Activated T-cell treated with anti-CD3 and anti-CD28 coated beads for 24 hours (primary cell): ENCODE measurements around the gene SKAP2.

ENCODE experiments used
- DNase-seq: peaks from one replicate; pipeline ENCODE4 v3.0.0-alpha.2; 2020; ENCODE audit warnings: low read depth

SKAP2 gene

GRCh38 chr7:26777385-26777784 is 87.0 kb downstream of the SKAP2 start:
- DNase-seq = no peak

DNA sequence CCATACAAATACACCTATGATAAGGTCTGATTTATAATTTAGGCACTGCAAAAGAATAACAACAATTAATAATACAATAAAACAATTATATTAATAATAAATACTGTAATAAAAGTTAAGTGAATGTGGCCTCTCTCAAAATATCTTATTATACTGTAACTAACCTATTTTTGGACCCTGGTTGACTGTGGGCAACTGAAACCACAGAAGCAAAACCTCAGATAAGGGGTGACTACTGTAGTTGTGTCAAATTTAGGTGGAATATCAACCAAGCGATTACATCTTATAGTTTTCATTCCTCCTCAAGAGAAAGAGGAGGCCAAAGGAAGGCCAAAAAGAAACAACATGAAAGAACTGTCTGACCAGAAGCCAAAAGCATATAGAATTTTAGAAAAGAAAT is 103.9 kb downstream of the SKAP2 start:
- no peak for DNase-seq

GRCh38 chr7:26759108-26759507 is 105.3 kb downstream of the SKAP2 start:
- DNase-seq = no peak

- DNase-seq = no peak
Measured at GRCh38 chr7:26743205-26743604, 121.2 kb downstream of the SKAP2 start.

DNA sequence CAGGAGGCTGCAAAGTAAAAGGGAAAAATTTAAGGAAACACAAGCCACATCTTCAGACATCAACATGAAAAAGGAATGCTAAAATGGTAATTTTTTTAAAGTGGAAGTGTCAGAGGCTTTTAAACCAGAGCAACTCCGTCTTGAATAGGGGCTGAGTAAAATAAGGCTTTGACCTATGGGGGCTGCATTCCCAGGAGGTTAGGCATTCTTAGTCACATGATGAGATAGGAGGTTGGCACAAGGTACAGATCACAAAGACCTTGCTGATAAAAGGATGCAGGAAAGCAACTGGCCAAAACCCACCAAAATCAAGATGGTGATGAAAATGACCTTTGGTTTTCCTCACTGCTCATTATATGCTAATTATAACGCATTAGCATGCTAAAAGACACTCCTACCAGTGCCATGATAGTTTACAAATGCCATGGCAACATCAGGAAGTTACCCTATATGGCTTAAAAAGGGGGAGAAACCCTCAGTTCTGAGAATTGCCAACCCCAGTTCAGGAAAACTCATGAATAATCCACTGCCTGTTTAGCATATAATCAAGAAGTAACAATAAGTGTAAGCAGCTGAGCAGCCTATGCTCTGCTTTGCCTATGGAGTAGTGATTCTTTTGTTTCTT is 128.3 kb downstream of the SKAP2 start:
- DNase-seq = no peak

DNA sequence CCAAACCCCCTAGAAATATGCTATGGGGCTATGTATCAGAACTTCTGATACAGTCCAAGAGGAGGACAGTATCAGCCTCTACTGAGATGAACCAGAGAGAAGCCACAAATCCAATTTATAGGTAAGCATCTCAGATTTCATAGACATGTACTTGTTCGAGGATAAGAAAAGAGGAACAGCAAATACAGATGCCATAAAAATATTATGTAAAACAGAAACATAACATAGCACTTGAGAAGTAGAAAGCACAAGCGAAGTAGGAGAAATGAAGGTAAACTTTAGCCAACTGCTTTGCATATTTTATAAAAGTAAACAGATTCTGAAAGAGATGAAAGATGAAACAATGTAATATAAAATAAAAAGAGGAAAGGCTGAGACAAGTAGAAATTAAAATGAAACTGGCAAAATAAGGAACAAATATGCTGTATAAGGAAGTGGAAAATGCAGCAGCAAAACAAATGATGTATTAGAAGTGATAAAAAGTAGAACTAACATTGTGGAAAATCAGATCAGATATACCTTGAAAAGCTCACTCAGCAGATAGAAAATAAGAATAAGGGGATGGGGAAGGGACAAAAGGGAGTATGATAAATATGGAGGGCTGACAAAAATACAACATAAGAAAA is 135.1 kb downstream of the SKAP2 start:
- no peak for DNase-seq

GRCh38 chr7:26726051-26726450 is 138.3 kb downstream of the SKAP2 start:
- DNase-seq = no peak

GRCh38 chr7:26724795-26725194 is 139.6 kb downstream of the SKAP2 start:
- DNase-seq = no peak

DNA sequence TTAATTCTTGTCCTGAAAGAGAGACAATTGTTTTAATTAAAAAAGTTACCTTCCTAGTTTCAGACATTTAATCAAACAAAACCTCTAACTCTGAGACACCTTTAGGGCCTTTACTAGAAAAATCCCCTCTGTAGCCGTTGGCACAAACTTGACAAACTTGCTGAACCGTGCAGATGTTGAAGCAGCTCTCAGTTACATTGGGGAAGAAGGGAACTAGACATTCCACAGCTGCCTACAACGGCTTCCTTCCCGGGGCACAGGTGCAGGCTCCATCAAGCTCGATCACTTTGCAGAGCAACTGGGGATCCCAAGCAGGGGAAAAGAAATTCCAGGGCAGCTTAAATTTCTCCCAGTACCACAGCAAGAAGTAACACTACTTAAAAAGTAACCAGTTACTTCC is 141.3 kb downstream of the SKAP2 start:
- no peak for DNase-seq

DNA sequence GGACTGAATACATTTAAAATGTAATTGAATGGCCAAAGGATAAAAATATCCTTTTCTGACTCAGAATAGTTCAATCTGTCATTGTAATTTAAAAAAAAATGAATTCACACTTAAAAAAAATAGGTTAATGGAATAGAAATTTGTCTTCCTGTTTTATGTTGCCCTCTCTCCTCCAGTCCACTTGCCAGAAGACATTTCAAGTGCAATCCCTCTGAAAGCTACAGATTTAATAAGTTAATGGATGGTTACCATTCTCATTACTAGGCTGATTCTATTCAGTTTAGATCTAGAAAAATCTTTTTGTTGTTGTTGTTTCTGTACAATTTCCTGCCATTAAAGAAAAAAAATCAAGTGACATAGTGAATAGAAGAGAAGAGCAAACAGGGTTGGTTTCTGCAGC is 142.9 kb downstream of the SKAP2 start:
- DNase-seq = no peak

DNA sequence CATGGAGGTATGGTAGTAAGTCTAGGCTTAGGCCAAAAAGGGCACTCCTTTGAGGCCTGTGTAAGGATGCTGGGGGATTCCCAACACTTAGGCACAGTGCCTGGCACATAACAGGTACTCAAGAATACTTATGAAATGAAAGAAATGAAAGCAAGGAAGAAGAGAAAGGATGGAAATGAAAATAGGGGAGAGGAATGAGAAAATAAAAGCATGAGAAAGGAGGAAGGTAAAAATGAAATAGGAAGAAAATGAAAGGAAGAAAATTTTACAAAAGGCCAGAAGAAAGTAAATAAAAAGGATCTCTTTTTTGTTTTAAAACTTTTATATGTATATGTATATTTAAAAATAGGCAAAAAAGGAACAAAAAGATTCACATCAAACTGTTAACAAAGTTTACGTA is 146.3 kb downstream of the SKAP2 start:
- DNase-seq = no peak

DNA sequence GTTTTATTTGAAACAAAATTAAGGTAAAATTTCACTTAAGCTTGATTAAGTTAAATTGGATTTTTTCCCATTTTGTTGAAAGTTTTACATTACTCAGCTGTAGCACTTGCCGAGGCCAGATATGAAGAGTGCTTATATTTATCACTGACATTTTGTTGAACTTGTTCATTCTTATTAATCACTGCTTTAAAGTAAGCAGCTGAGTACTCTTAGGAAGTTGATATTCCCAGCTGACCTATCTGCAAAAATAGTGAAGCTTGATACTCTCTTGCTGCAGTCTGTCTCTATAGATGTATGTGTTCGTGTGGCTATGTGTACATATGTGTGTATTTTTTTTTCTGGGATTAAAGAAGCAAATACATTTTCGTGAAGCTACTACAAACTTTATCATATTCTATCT is 150.0 kb downstream of the SKAP2 start:
- no peak for DNase-seq

GRCh38 chr7:26714006-26714405 is 150.4 kb downstream of the SKAP2 start:
- no peak for DNase-seq

- DNase-seq = no peak
Measured at GRCh38 chr7:26709210-26709990, 155.0 kb downstream of the SKAP2 start.

GRCh38 chr7:26705567-26705966 is 158.8 kb downstream of the SKAP2 start:
- DNase-seq = no peak

- no peak for DNase-seq
Measured at GRCh38 chr7:26704786-26705185, 159.6 kb downstream of the SKAP2 start.

DNA sequence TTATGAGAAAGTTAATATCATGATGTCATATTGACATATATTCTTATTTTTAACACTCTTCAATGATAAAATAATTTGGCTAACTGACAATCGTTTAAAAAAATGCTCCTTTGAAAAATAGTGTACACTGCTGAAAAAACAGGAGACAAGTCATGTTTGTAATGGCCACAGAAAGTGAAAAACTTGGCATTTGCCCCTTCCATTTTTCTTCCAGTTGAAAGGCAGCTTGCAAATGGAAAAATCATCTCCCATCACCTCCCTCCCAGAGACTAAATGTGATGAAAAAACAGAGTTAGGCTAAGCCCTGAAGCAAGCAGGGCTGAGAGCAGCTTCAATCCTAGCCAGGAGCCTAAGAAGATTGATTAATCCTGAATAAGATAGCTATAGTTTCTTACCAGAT is 160.4 kb downstream of the SKAP2 start:
- DNase-seq = no peak

DNA sequence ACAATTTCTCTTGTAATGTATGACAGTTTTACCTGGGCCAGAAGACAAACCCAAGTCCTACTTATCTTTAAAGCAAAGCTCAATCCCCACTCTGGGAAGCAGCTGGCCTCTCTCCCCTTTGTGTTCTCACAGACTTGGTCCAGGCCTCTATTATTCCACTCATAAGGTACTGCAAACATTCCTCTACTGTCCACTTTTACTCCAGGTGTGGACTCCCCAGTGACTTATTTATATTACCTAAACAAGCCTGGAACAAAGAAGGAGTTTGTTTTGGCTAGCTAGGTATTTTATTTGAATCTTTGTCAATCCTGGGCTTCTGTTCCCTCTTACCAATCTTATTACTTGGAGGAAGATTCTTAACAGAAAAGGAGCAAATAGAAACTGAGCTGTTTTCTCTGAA is 163.5 kb downstream of the SKAP2 start:
- no peak for DNase-seq

- DNase-seq = no peak
Measured at GRCh38 chr7:26700386-26700785, 164.0 kb downstream of the SKAP2 start.

DNA sequence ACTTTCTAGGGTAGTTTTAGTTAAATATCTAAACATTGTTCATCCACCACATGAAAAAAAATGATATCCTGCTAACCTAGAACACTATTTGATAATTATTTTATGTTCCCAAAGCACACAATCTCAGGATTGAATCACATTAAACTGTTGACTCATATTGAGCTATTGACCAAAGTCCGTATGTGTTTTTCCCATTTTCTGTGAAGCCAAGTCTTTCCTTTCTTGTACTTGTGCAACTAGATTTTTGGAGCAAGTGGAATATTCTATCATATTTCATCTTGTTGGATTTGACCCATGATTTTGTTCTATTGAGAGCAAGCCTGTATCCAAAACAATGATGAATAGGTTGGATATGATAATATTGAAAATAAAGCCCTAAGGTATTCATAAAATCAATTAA is 164.6 kb downstream of the SKAP2 start:
- no peak for DNase-seq

DNA sequence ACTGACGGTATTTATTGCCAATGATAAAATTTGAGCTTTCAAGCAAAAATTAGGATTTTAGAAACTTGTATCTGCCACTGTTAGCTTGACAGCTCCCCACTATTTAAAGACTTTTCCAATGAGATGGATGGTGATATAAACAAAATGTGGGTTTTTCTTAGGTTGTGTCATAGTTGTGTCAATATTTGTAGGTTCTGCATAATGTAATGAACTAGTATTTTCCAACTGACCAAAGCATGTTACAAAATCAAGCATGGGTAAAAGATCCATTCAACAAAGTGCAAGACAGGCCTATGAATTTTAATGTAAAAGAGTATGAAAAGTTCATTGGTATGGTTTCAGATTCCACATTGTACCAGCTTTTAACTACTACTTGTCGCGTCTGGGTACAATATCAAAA is 165.6 kb downstream of the SKAP2 start:
- no peak for DNase-seq

GRCh38 chr7:26698194-26698593 is 166.2 kb downstream of the SKAP2 start:
- DNase-seq = no peak

DNA sequence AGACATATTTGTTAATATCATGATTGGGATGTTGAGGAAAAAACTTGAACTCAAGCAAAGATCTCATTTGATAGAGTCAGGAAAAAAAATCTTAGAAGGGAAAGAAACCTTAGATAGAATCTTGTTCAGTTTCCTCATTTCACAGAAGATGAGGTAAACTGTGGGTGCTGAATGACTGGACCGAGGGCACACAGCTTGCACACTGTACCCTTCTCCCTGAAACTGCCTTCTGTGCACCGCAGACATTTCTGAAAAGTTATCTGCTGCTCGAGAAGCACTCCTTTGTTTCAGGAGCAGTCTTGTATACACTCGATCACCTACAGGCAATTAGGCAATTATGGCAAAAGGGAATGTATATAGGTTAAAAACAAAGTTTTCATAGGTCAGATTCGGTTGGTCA is 167.4 kb downstream of the SKAP2 start:
- DNase-seq = no peak

DNA sequence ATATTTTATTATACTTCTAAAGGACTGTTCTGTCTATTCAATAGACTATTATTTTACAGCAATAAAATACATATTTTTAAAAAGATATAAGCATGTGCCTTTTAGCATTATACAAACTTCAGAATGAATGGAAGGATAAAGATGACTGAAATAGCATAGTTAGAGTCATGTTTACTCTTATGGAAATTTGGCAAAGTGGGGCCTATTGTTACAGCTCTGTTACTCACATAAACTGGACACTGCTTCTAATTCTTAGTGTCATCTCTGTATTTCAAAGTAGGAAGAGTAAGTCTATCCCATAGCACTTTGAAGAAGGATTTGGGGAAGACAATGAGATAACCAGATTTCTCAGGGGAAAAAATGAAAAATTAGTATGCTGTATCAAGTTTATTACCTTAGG is 168.2 kb downstream of the SKAP2 start:
- DNase-seq = no peak
